Karpas-422 (cell line): Measurements from ENCODE around the gene CBX4. TPM values are rescaled to one million over a fixed set of nuclear protein-coding genes. Genes with fewer than 3 reads are reported as not detected.

ENCODE experiments used
- DNase-seq: peaks from one replicate; pipeline ENCODE4 v3.0.0-alpha.2; 2015
- H2AFZ ChIP-seq: fragments of 200-600 bp; sonication (generic); 2 replicates; pipeline ENCODE4 v1.6.1; 2014; ENCODE audit warnings: antibody characterized with exemption, low read length, mixed read lengths
- H3K27ac ChIP-seq: fragments of 200-600 bp; sonication (generic); 2 replicates; pipeline ENCODE4 v1.5.1; 2014; ENCODE audit warnings: mild to moderate bottlenecking, low read length, moderate library complexity
- H3K27me3 ChIP-seq: fragments of 200-600 bp; sonication (generic); 2 replicates; pipeline ENCODE4 v1.6.1; 2014; ENCODE audit warnings: low read length, mixed read lengths
- H3K36me3 ChIP-seq: fragments of 200-600 bp; sonication (generic); 2 replicates; pipeline ENCODE4 v1.6.1; 2014; ENCODE audit warnings: low read length, mixed read lengths; ENCODE audit not compliant: insufficient read depth
- H3K4me1 ChIP-seq: fragments of 200-600 bp; sonication (generic); 2 replicates; pipeline ENCODE4 v1.6.1; 2014; ENCODE audit warnings: mild to moderate bottlenecking, low read length, mixed read lengths
- H3K4me2 ChIP-seq: fragments of 200-600 bp; sonication (generic); 2 replicates; pipeline ENCODE4 v1.6.1; 2014; ENCODE audit warnings: low read length, low read depth, mild to moderate bottlenecking; ENCODE audit not compliant: poor library complexity, severe bottlenecking
- H3K4me3 ChIP-seq: fragments of 200-600 bp; sonication (generic); 2 replicates; pipeline ENCODE4 v1.5.1; 2014; ENCODE audit warnings: mild to moderate bottlenecking, antibody characterized with exemption, low read length, mixed read lengths
- H3K79me2 ChIP-seq: fragments of 200-600 bp; sonication (generic); 2 replicates; pipeline ENCODE4 v1.6.1; 2014; ENCODE audit warnings: mild to moderate bottlenecking, low read length, mixed read lengths
- H3K9ac ChIP-seq: fragments of 200-600 bp; sonication (generic); 2 replicates; pipeline ENCODE4 v1.6.0; 2014; ENCODE audit warnings: low read length
- H3K9me2 ChIP-seq: fragments of 200-600 bp; sonication (generic), shearing (Covaris generic); replicated peaks from 2 replicates; pipeline ENCODE4 v1.6.0; 2014; ENCODE audit warnings: mild to moderate bottlenecking, low read length, moderate library complexity; ENCODE audit not compliant: insufficient read depth
- H3K9me3 ChIP-seq: fragments of 300-700, 200-600 bp; sonication (generic); 2 replicates; pipeline ENCODE4 v1.6.1; 2014; ENCODE audit warnings: low read length, mixed read lengths
- H4K20me1 ChIP-seq: fragments of 200-600 bp; sonication (generic); 2 replicates; pipeline ENCODE4 v1.6.1; 2014; ENCODE audit warnings: mild to moderate bottlenecking, antibody characterized with exemption, low read length, low read depth; ENCODE audit not compliant: insufficient read depth
- total RNA-seq: library from RNA; depleted of rRNA; stranded (reverse); fragments of >200 nt; shearing (Covaris generic); gene quantifications from 2 replicates; pipeline ENCODE4 v1.2.3, GENCODE V29; 2014; ENCODE audit warnings: low replicate concordance

The CBX4 gene
- total RNA-seq, 1 experiment from 2014 or later: 33.3 TPM

DNA sequence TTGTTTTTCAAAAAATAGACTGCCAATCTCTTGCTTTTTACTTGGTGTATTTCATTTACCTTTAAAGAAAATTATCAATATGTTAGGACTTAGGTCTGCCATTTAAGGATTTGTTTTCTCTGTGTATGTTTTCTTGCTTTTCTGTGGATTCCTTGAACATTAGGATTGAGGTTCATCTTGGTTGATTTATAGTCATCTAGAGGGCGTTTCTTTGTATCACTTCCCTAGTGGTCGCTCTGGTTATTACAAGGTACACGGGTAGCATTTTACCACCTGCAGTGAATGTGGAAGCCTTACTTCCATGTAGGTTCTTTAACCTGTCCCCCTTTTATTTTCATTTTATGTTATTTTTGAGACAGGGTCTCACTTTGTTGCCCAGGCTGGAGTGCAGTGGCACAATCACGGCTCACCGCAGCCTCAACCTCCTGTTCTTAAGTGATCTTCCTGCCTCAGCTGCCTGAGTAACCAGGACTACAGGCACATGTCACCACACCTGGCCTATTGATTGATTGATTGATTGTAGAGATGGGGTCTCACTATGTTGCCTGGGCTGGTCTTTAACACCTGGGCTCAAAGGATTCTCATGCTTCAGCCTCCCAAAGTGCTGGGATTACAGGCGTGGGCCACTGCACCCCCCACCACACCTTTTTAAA lies 35.2 kb upstream of the CBX4 start:
- no peaks in the 10 kb centered on the region for H4K20me1 ChIP-seq

DNA sequence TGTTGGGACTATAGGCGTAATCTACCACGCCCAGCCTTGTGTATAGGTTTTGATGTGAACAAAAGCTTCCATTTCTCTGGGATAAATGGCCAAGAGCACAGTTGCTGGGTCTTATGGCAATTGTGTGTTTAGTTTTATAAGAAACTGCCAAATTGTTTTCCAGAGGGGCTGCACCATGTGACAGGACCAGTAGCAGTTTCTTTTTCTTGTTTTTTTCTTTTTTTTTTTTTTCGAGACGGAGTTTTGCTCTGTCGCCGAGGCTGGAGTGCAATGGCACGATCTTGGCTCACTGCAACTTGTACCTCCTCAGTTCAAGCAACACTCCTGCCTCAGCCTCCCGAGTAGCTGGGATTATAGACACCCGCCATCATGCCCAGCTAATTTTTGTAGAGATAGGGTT lies 34.3 kb upstream of the CBX4 start:
- Histone ChIP-seq H3K27ac (no peak overlapping the region), H3K9ac (no peak overlapping the region), H3K79me2 (no peaks in the 10 kb centered on the region), H3K9me3 (no peaks in the 10 kb centered on the region), H3K27me3 (no peaks in the 10 kb centered on the region), H3K4me1 (no peaks in the 10 kb centered on the region), H3K36me3 (no peaks in the 10 kb centered on the region), H3K4me2 (no peak overlapping the region), H2AFZ (no peak overlapping the region), H3K9me2 (no peaks in the 10 kb centered on the region), H4K20me1 (no peaks in the 10 kb centered on the region), H3K4me3 (no peak overlapping the region)
- DNase-seq: no peak

More for the DNA sequence above, 35.2 kb upstream of the CBX4 start:
- Histone ChIP-seq H3K36me3 (no peaks in the 10 kb centered on the region), H3K4me2 (no peak overlapping the region), H3K9ac (no peak overlapping the region), H3K9me3 (no peaks in the 10 kb centered on the region), H2AFZ (no peak overlapping the region), H3K27me3 (no peaks in the 10 kb centered on the region), H3K79me2 (no peaks in the 10 kb centered on the region), H3K27ac (no peak overlapping the region), H3K9me2 (no peaks in the 10 kb centered on the region), H3K4me3 (no peak overlapping the region), H3K4me1 (no peaks in the 10 kb centered on the region)
- peak; percentile 71 for DNase-seq

- no peaks in the 10 kb centered on the region for H3K4me1 ChIP-seq
- H3K27ac ChIP-seq: no peak overlapping the region
- H3K9ac ChIP-seq: no peak overlapping the region
- no peak for DNase-seq
- H3K4me2 ChIP-seq: no peak overlapping the region
- H4K20me1 ChIP-seq: no peaks in the 10 kb centered on the region
- H3K79me2 ChIP-seq: no peaks in the 10 kb centered on the region
- no peak overlapping the region for H3K4me3 ChIP-seq
- no peaks in the 10 kb centered on the region for H3K27me3 ChIP-seq
- no peaks in the 10 kb centered on the region for H3K9me2 ChIP-seq
- H3K9me3 ChIP-seq: no peaks in the 10 kb centered on the region
- no peak overlapping the region for H2AFZ ChIP-seq
- no peaks in the 10 kb centered on the region for H3K36me3 ChIP-seq
Measured at GRCh38 chr17:79872762-79873161, 33.5 kb upstream of the CBX4 start.

DNA sequence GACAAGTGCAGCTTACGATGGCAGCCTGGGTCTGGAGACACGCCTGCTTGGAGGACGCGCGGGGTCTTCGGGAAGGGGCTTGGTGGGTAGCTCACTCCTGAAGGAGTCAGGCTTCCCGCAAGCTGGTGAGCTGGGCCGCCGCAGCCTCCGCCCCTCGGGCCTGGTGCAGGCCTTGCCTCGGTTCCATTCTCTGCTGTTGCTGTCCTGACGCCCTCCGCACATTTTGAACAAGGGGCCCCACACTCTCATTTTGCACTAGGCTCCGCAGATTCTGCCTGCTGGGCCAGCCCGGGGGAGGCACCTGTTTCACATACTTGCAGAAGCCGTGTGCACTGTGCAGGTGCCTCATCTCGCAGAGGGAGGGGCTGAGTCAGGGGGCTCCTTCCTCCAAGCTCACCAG lies 31.9 kb upstream of the CBX4 start:
- H4K20me1 ChIP-seq: no peaks in the 10 kb centered on the region

GRCh38 chr17:79870540-79870939 lies 31.3 kb upstream of the CBX4 start:
- H3K36me3 ChIP-seq: no peaks in the 10 kb centered on the region
- H3K9ac ChIP-seq: no peak overlapping the region
- H2AFZ ChIP-seq: no peak overlapping the region
- no peak overlapping the region for H3K4me2 ChIP-seq
- no peaks in the 10 kb centered on the region for H3K9me3 ChIP-seq
- H4K20me1 ChIP-seq: no peaks in the 10 kb centered on the region
- no peaks in the 10 kb centered on the region for H3K4me1 ChIP-seq
- H3K4me3 ChIP-seq: no peak overlapping the region
- DNase-seq: no peak
- no peaks in the 10 kb centered on the region for H3K9me2 ChIP-seq
- H3K79me2 ChIP-seq: no peaks in the 10 kb centered on the region
- no peaks in the 10 kb centered on the region for H3K27me3 ChIP-seq
- H3K27ac ChIP-seq: no peak overlapping the region

More for the DNA sequence above, 31.9 kb upstream of the CBX4 start:
- Histone ChIP-seq H3K9ac (no peak overlapping the region), H3K4me1 (no peaks in the 10 kb centered on the region), H3K9me2 (no peaks in the 10 kb centered on the region), H3K79me2 (no peaks in the 10 kb centered on the region), H2AFZ (no peak overlapping the region), H3K36me3 (no peaks in the 10 kb centered on the region), H3K4me3 (no peak overlapping the region), H3K27me3 (no peaks in the 10 kb centered on the region), H3K9me3 (no peaks in the 10 kb centered on the region), H3K27ac (no peak overlapping the region), H3K4me2 (no peak overlapping the region)
- DNase-seq: no peak

DNA sequence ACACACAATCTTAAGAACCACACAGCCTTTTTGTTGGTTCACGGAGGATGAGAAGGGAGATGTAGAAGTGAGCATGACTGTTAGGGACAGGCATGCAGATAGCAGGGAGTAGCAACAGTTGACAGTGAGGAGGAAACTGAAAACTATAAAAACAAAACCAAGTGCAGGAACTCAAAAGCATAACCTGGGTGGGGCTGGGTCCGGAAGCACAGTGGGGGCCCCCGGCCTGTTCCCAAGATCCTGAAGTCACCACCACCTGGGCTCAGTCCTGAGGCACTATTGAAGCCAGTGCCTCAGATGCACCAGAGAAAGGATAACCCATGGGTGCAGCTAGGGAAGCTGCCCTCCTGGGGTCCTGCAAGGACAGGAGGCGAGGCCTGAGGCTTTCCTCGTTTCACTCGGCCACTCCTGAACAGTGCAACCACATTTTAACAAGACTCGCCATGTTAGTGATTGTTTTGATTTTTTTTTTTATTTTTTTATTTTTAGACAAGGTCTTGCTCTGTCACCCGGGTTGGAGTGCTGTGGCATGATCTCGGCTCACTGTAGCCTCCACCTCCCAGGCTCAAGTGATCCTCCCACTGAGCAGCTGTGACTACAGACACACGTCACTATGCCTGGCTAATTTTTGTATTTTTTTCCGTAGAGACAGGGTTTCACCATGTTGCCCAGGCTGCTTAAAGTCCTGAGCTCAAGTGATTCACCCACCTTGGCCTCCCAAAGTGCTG lies 27.7 kb upstream of the CBX4 start:
- no peaks in the 10 kb centered on the region for H3K4me1 ChIP-seq
- H3K4me2 ChIP-seq: no peak overlapping the region
- no peak overlapping the region for H3K9ac ChIP-seq
- H3K27me3 ChIP-seq: no peaks in the 10 kb centered on the region
- no peak overlapping the region for H3K27ac ChIP-seq
- no peaks in the 10 kb centered on the region for H3K79me2 ChIP-seq
- no peaks in the 10 kb centered on the region for H4K20me1 ChIP-seq
- no peaks in the 10 kb centered on the region for H3K36me3 ChIP-seq
- H2AFZ ChIP-seq: no peak overlapping the region
- no peaks in the 10 kb centered on the region for H3K9me3 ChIP-seq
- H3K9me2 ChIP-seq: no peaks in the 10 kb centered on the region
- H3K4me3 ChIP-seq: no peak overlapping the region
- DNase-seq: no peak

DNA sequence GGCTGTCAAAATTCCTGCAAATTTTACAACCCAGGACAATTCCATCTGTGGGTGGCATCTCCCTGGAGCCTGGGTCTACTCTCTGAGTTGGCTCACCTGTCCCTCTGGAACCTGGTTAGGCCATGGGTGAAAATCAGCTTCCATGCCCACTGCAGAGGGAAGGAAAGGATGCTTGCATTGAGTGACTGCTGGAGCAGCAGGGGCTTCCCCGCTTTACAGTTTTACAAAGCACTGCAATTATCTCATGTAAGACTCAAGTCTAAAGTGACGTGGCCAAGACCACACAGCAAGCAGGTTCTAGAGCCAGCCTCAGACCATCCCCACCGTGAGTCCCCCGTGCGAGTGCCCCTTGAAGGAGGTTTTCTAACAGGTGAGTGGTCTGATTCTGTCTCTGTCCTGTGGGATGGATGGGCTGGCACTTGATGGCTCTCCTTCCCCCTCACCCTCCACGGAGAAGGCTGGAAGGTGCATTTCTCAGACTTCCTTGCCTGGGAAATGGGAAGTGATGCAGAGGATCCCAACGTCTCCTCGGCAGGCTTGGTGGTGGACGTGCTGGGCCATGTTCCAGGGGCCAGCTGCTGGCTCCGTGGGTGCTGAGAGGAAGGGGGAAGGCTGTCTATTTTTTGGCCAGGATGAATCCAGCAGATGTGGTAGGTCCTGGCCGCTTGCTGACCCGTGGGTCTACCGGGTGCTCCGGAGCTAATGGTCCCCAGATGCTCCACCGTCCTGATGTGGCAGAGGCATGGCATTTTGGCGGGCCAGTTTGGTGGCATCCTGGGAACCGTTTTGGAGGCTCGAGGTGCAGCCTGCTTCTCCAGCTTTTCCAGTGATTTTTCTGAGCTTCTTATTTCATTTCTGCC lies 26.3 kb upstream of the CBX4 start:
- H3K27me3 ChIP-seq: no peaks in the 10 kb centered on the region
- no peaks in the 10 kb centered on the region for H3K79me2 ChIP-seq
- DNase-seq: no peak

GRCh38 chr17:79864617-79865250 lies 25.5 kb upstream of the CBX4 start:
- Histone ChIP-seq H3K4me2 (no peak overlapping the region), H4K20me1 (no peaks in the 10 kb centered on the region; the same call in 1 of the 2 replicates), H3K79me2 (no peaks in the 10 kb centered on the region), H3K9me3 (no peaks in the 10 kb centered on the region), H3K9me2 (no peaks in the 10 kb centered on the region), H3K27ac (no peak overlapping the region), H3K4me1 (no peaks in the 10 kb centered on the region), H3K4me3 (no peak overlapping the region), H3K9ac (no peak overlapping the region), H3K27me3 (no peaks in the 10 kb centered on the region), H2AFZ (no peak overlapping the region), H3K36me3 (no peaks in the 10 kb centered on the region)
- no peak for DNase-seq

More for the DNA sequence above, 26.3 kb upstream of the CBX4 start:
- Histone ChIP-seq H3K4me3 (no peak overlapping the region), H4K20me1 (no peaks in the 10 kb centered on the region; the same call in 1 of the 2 replicates), H3K9me3 (no peaks in the 10 kb centered on the region), H3K9ac (no peak overlapping the region), H3K27ac (no peak overlapping the region), H2AFZ (no peak overlapping the region), H3K9me2 (no peaks in the 10 kb centered on the region), H3K4me2 (no peak overlapping the region), H3K4me1 (no peaks in the 10 kb centered on the region), H3K36me3 (no peaks in the 10 kb centered on the region)
